Progenitor cell of endocrine pancreas (in vitro differentiated cells): ENCODE data around the gene STAMBP. TPM values are rescaled to one million over a fixed set of nuclear protein-coding genes. Genes with fewer than 3 reads are reported as not detected.

Source experiments
- DNase-seq: peaks from one replicate; pipeline ENCODE4 v3.0.0; 2021; ENCODE audit warnings: low spot score; ENCODE audit not compliant: unreplicated experiment
- H3K27ac Mint-ChIP-seq: 2 replicates; pipeline ENCODE4 v1.8.0; 2021; ENCODE audit warnings: mild to moderate bottlenecking, moderate library complexity, mixed read lengths
- H3K27me3 Mint-ChIP-seq: 2 replicates; pipeline ENCODE4 v1.8.0; 2021; ENCODE audit warnings: mixed read lengths
- H3K36me3 Mint-ChIP-seq: 2 replicates; pipeline ENCODE4 v1.8.0; 2022; ENCODE audit warnings: mixed read lengths; ENCODE audit not compliant: insufficient read depth
- H3K4me1 Mint-ChIP-seq: 2 replicates; pipeline ENCODE4 v1.8.0; 2021; ENCODE audit warnings: low read depth, mixed read lengths
- H3K4me3 Mint-ChIP-seq: 2 replicates; pipeline ENCODE4 v1.8.0; 2021; ENCODE audit warnings: low read depth, mild to moderate bottlenecking, moderate library complexity, mixed read lengths
- H3K9me3 Mint-ChIP-seq: 2 replicates; pipeline ENCODE4 v1.8.0; 2021; ENCODE audit warnings: low read depth, mixed read lengths
- total RNA-seq: library from RNA; stranded (reverse); gene quantifications from 2 replicates; pipeline ENCODE4 v1.2.1, GENCODE V29; 2021
- TF ChIP-seq, protein P1 (sequence below): fragments of 200-600 bp; sonication (generic); IDR thresholded peaks from one replicate; pipeline ENCODE4 v1.5.0; 2021; ENCODE audit warnings: antibody characterized with exemption, mild to moderate bottlenecking; ENCODE audit not compliant: unreplicated experiment

STAMBP gene
- total RNA-seq, 1 donor from 2014 or later: 39.0 TPM

DNA sequence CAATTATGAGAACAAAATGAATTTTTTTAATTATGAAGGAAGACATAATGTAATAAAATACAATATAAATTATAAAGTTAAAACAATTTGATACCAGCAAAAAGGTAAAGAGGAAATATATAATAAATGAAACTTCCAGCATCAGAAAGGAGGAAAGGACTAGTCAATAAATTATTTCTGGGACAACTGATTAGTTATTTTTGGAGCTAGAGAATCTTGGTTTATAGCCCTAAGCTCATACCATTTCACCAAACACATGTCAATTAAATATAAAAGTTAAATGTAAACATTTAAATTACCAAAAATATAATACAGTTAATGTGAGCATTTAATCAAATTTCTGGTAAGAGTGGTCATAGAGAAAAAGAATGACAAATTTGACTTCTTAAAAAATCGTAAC, 76.2 kb downstream of the STAMBP start:
- H3K9me3 Mint-ChIP-seq: no peaks in the 10 kb centered on the region
- DNase-seq: no peak
- no peaks in the 10 kb centered on the region for H3K36me3 Mint-ChIP-seq
- no peak overlapping the region for H3K27ac Mint-ChIP-seq
- peaks cover 13% of the 10 kb centered on the region for H3K27me3 Mint-ChIP-seq
- TF ChIP-seq, protein P1, sequence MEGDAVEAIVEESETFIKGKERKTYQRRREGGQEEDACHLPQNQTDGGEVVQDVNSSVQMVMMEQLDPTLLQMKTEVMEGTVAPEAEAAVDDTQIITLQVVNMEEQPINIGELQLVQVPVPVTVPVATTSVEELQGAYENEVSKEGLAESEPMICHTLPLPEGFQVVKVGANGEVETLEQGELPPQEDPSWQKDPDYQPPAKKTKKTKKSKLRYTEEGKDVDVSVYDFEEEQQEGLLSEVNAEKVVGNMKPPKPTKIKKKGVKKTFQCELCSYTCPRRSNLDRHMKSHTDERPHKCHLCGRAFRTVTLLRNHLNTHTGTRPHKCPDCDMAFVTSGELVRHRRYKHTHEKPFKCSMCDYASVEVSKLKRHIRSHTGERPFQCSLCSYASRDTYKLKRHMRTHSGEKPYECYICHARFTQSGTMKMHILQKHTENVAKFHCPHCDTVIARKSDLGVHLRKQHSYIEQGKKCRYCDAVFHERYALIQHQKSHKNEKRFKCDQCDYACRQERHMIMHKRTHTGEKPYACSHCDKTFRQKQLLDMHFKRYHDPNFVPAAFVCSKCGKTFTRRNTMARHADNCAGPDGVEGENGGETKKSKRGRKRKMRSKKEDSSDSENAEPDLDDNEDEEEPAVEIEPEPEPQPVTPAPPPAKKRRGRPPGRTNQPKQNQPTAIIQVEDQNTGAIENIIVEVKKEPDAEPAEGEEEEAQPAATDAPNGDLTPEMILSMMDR: no peak
- H3K4me3 Mint-ChIP-seq: no peak overlapping the region
- no peaks in the 10 kb centered on the region for H3K4me1 Mint-ChIP-seq

GRCh38 chr2:73906847-73907505, 78.2 kb downstream of the STAMBP start:
- TF ChIP-seq, protein P1: no peak
- Mint-ChIP-seq H3K4me1 (no peaks in the 10 kb centered on the region), H3K27me3 (peaks cover 8% of the 10 kb centered on the region), H3K36me3 (no peaks in the 10 kb centered on the region), H3K9me3 (no peaks in the 10 kb centered on the region), H3K27ac (no peak overlapping the region), H3K4me3 (no peak overlapping the region)
- DNase-seq: no peak

DNA sequence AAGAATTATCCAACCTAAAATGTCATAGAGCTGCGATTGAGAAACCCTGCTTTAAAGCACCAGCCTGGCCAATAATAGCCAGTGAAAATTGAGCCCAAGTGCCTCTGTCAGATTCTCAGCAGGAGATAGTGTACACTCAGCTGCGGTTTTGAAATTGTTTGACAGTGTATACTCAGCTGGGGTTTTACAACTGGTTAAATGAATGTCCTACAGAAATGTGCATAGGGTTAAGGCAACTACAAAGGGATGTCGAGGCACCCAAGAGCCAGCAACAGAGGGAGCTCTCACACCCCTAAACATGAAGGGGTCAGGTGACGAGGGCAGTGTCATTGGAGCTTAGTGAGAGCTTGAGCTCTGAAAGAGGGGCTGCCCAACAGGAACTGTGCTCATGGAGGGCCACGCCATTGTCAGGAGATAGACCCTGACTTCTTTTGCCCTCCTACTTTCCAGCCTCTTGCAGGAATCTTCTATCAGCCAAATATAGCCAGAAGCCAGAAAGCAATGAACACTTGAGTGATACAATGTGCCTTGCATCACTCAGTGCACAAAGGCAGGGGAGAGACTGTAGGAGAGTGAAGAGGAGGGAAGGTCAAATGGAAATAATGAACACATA, 79.2 kb downstream of the STAMBP start:
- Mint-ChIP-seq H3K9me3 (no peaks in the 10 kb centered on the region), H3K27me3 (no peaks in the 10 kb centered on the region), H3K4me1 (no peaks in the 10 kb centered on the region), H3K36me3 (no peaks in the 10 kb centered on the region), H3K4me3 (no peak overlapping the region), H3K27ac (no peak overlapping the region)
- DNase-seq: no peak
- TF ChIP-seq, protein P1: no peak

GRCh38 chr2:73908689-73909652, 80.2 kb downstream of the STAMBP start:
- no peak for DNase-seq
- no peaks in the 10 kb centered on the region for H3K27me3 Mint-ChIP-seq
- H3K36me3 Mint-ChIP-seq: no peaks in the 10 kb centered on the region
- no peak overlapping the region for H3K4me3 Mint-ChIP-seq
- no peaks in the 10 kb centered on the region for H3K9me3 Mint-ChIP-seq
- TF ChIP-seq, protein P1: no peak
- no peaks in the 10 kb centered on the region for H3K4me1 Mint-ChIP-seq
- H3K27ac Mint-ChIP-seq: no peak overlapping the region

- TF ChIP-seq, protein P1: no peak
- no peak for DNase-seq
- no peaks in the 10 kb centered on the region for H3K36me3 Mint-ChIP-seq
Measured at GRCh38 chr2:73910873-73911547, 82.2 kb downstream of the STAMBP start.

More at GRCh38 chr2:73910873-73911547, 82.2 kb downstream of the STAMBP start:
- Mint-ChIP-seq H3K4me1 (no peaks in the 10 kb centered on the region), H3K27ac (no peak overlapping the region), H3K9me3 (no peaks in the 10 kb centered on the region), H3K4me3 (no peak overlapping the region), H3K27me3 (no peaks in the 10 kb centered on the region)
